Measurements from ENCODE around the gene PSD. TPM values are rescaled to one million over a fixed set of nuclear protein-coding genes. Genes with fewer than 3 reads are reported as not detected.

The PSD gene
- total and polyA plus RNA-seq, 10 of the 15 experiments (the other 5 are each of a cell fraction or from before 2014, with no cell fraction given) = 0.11 to 2.0 (median 0.49) TPM; not detected in 2

DNA sequence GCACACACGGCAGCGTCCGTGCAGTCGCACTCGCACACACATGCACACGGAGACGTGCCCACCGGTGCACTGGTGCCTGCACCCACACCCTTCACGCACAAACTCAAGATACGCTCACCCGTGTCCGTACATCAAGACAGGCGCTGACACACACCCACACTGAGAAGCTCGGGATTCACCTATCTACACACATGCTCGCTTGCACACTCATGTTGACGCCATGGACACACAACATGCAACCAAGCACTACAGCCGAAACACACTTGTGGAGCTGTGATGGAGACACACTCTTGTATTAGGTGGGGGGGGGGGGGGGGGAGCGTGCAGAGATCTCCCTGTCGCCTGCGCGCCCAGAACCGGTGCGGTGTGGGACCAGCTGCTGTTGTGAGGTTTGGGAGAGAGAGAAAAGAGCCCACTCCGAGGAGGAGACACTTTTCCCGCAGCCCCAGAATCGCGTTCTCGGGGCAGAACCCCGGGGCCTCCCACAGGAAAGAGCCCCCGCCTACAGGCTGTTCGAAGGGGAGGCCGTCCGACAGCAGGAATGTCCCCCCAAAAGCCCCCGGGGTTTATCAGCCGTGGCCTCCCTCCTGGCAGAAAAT, 23.7 kb downstream of the PSD start (continued):
- TF ChIP-seq, protein P1, sequence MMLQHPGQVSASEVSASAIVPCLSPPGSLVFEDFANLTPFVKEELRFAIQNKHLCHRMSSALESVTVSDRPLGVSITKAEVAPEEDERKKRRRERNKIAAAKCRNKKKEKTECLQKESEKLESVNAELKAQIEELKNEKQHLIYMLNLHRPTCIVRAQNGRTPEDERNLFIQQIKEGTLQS (IDR thresholded peaks at IDR 0.05; ENCODE audit: borderline replicate concordance, extremely low read depth, low read depth, low read length) = no peak
- TF ChIP-seq PAX5 (IDR thresholded peaks at IDR 0.05; ENCODE audit: borderline replicate concordance, low read depth, low read length) (no peak), POLR2AphosphoS2 (IDR thresholded peaks at IDR 0.05; ENCODE audit: low read depth, low read length) (no peak), CHD4 (IDR thresholded peaks at IDR 0.05) (no peak), TCF12 (IDR thresholded peaks at IDR 0.05; ENCODE audit: low read depth, low read length) (peak; percentile 33; the same call in 1 of the 2 replicates), SREBF1 (IDR thresholded peaks at IDR 0.05; ENCODE audit: low read length) (no peak), ZNF217 (IDR thresholded peaks at IDR 0.05) (no peak), SIX5 (IDR thresholded peaks at IDR 0.05; ENCODE audit: low read depth, low read length, severe bottlenecking) (no peak), ATF7 (IDR thresholded peaks at IDR 0.05; ENCODE audit: low read depth) (no peak), NR2F1 (conservative IDR thresholded peaks at IDR 0.05) (no peak), YY1 (IDR thresholded peaks at IDR 0.05; ENCODE audit: low read depth, low read length) (no peak), ETV6 (conservative IDR thresholded peaks at IDR 0.05 in 1 of 2, IDR thresholded peaks at IDR 0.05 in 1 of 2; ENCODE audit: borderline replicate concordance in 1 of 2, low read depth in 1 of 2) (peak in 1 of 2 experiments; percentile 20; a peak in 1 of 4 replicates), PML (IDR thresholded peaks at IDR 0.05; ENCODE audit: low read length) (no peak), KAT2A (conservative IDR thresholded peaks at IDR 0.05; ENCODE audit: control insufficient read depth, low read depth, low read length) (no peak), BACH1 (IDR thresholded peaks at IDR 0.05; ENCODE audit: borderline replicate concordance) (no peak), JUND (IDR thresholded peaks at IDR 0.05; ENCODE audit: low read depth, low read length) (no peak), MEF2B (IDR thresholded peaks at IDR 0.05; ENCODE audit: partially characterized antibody, poor library complexity, severe bottlenecking) (no peak), HDAC6 (IDR thresholded peaks at IDR 0.05; ENCODE audit: unreplicated experiment) (no peak), CREM (IDR thresholded peaks at IDR 0.05; ENCODE audit: low read depth) (no peak), SP1 (IDR thresholded peaks at IDR 0.05; ENCODE audit: low read depth, low read length) (no peak), MYC (IDR thresholded peaks at IDR 0.05; ENCODE audit: insufficient read depth, insufficient read length, insufficient replicate concordance, low read length, severe bottlenecking) (peak; percentile 7), SPI1 (IDR thresholded peaks at IDR 0.05; ENCODE audit: borderline replicate concordance, insufficient read depth, low read depth, low read length) (no peak), SIN3A (IDR thresholded peaks at IDR 0.05; ENCODE audit: low read depth, low read length) (peak; percentile 35; the same call in 1 of the 2 replicates)
- TF ChIP-seq, protein P2, sequence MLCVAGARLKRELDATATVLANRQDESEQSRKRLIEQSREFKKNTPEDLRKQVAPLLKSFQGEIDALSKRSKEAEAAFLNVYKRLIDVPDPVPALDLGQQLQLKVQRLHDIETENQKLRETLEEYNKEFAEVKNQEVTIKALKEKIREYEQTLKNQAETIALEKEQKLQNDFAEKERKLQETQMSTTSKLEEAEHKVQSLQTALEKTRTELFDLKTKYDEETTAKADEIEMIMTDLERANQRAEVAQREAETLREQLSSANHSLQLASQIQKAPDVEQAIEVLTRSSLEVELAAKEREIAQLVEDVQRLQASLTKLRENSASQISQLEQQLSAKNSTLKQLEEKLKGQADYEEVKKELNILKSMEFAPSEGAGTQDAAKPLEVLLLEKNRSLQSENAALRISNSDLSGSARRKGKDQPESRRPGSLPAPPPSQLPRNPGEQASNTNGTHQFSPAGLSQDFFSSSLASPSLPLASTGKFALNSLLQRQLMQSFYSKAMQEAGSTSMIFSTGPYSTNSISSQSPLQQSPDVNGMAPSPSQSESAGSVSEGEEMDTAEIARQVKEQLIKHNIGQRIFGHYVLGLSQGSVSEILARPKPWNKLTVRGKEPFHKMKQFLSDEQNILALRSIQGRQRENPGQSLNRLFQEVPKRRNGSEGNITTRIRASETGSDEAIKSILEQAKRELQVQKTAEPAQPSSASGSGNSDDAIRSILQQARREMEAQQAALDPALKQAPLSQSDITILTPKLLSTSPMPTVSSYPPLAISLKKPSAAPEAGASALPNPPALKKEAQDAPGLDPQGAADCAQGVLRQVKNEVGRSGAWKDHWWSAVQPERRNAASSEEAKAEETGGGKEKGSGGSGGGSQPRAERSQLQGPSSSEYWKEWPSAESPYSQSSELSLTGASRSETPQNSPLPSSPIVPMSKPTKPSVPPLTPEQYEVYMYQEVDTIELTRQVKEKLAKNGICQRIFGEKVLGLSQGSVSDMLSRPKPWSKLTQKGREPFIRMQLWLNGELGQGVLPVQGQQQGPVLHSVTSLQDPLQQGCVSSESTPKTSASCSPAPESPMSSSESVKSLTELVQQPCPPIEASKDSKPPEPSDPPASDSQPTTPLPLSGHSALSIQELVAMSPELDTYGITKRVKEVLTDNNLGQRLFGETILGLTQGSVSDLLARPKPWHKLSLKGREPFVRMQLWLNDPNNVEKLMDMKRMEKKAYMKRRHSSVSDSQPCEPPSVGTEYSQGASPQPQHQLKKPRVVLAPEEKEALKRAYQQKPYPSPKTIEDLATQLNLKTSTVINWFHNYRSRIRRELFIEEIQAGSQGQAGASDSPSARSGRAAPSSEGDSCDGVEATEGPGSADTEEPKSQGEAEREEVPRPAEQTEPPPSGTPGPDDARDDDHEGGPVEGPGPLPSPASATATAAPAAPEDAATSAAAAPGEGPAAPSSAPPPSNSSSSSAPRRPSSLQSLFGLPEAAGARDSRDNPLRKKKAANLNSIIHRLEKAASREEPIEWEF (IDR thresholded peaks at IDR 0.05; ENCODE audit: insufficient replicate concordance, low read depth, low read length) = no peak
- TF ChIP-seq, protein P3, sequence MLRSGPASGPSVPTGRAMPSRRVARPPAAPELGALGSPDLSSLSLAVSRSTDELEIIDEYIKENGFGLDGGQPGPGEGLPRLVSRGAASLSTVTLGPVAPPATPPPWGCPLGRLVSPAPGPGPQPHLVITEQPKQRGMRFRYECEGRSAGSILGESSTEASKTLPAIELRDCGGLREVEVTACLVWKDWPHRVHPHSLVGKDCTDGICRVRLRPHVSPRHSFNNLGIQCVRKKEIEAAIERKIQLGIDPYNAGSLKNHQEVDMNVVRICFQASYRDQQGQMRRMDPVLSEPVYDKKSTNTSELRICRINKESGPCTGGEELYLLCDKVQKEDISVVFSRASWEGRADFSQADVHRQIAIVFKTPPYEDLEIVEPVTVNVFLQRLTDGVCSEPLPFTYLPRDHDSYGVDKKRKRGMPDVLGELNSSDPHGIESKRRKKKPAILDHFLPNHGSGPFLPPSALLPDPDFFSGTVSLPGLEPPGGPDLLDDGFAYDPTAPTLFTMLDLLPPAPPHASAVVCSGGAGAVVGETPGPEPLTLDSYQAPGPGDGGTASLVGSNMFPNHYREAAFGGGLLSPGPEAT (IDR thresholded peaks at IDR 0.05; ENCODE audit: low read depth) = no peak

Data from GM12878 (cell line).